Glutamatergic neuron (in vitro differentiated cells): Measurements from ENCODE around the gene EDC3. TPM values are rescaled to one million over a fixed set of nuclear protein-coding genes. Genes with fewer than 3 reads are reported as not detected.
A peak's percentile ranks its signal among the peaks of the same experiment; 100 is the strongest.

Experiments
- DNase-seq: peaks from one replicate; pipeline ENCODE4 v3.0.0; 2022
- H3K27ac Mint-ChIP-seq: one replicate; pipeline ENCODE4 v1.8.0; 2020; ENCODE audit warnings: mild to moderate bottlenecking, mixed read lengths, inconsistent platforms; ENCODE audit not compliant: unreplicated experiment
- H3K27me3 Mint-ChIP-seq: one replicate; pipeline ENCODE4 v1.8.0; 2020; ENCODE audit warnings: mild to moderate bottlenecking, moderate library complexity, mixed read lengths, inconsistent platforms; ENCODE audit not compliant: unreplicated experiment
- H3K36me3 Mint-ChIP-seq: one replicate; pipeline ENCODE4 v1.8.0; 2020; ENCODE audit warnings: mild to moderate bottlenecking, mixed read lengths, inconsistent platforms; ENCODE audit not compliant: unreplicated experiment
- H3K4me1 Mint-ChIP-seq: one replicate; pipeline ENCODE4 v1.8.0; 2020; ENCODE audit warnings: mild to moderate bottlenecking, low read depth, mixed read lengths, inconsistent platforms; ENCODE audit not compliant: unreplicated experiment
- H3K4me3 Mint-ChIP-seq: one replicate; pipeline ENCODE4 v1.8.0; 2020; ENCODE audit warnings: mild to moderate bottlenecking, mixed read lengths, inconsistent platforms; ENCODE audit not compliant: unreplicated experiment
- H3K9me3 Mint-ChIP-seq: one replicate; pipeline ENCODE4 v1.8.0; 2020; ENCODE audit warnings: mild to moderate bottlenecking, moderate library complexity, mixed read lengths, inconsistent platforms; ENCODE audit not compliant: unreplicated experiment
- CTCF ChIP-seq: fragments of 200-600 bp; sonication (generic); IDR thresholded peaks from one replicate; pipeline ENCODE4 v1.5.0; 2021; ENCODE audit not compliant: partially characterized antibody, unreplicated experiment
- total RNA-seq: library from RNA; stranded (reverse); fragmentation: NEBNext Ultra II Directional; extraction: Animal tissue kit (Norgen Biotek cat#: 25700); gene quantifications from one replicate; pipeline ENCODE4 v1.2.1, GENCODE V29; 2021; ENCODE audit not compliant: unreplicated experiment

Gene EDC3
- total RNA-seq, 1 donor from 2014 or later: 66.0 TPM

DNA sequence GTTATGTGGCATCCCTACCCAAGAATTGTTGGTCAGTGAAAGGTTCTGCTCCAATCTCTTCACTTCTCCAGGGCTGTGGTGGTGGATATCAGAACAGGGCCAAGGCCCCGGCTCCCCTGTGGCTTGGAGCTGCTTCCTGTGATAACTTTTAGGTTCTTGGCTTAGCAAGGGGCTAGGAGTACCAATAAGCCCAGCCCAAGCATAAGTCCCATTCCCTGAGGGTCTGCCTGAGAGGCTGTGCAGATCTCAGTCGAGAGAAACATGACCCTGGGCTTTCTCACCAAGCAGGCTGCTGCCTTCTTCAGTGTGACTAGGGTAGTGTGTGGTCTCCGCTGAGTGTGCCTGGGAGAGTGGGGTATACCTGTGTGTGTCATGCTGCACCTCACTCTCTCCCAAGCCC lies 73.1 kb downstream of the EDC3 start:
- Mint-ChIP-seq H3K36me3 (peaks cover 3% of the 10 kb centered on the region), H3K9me3 (peaks cover 11% of the 10 kb centered on the region), H3K4me1 (peaks cover 18% of the 10 kb centered on the region), H3K27me3 (peaks cover 15% of the 10 kb centered on the region), H3K27ac (no peak overlapping the region), H3K4me3 (no peak overlapping the region)
- no peak for TF ChIP-seq CTCF
- no peak for DNase-seq

DNA sequence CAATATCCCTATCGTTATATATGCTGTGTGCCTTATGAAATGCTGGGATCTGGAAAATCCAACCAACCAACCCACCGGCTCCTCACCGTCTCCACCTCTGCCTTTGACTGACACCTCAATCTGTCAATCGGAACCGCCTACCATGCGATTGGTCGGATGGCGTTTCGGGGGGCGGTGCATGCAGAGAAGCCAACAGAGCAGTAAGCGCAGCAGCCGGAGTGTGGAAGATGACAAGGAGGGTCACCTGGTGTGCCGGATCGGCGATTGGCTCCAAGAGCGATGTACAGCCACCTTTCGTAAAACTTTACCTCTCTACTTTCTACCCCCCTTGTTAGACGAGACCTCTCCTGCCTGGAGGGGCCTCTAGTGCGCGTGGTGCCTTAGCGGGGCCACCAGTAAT lies 73.9 kb downstream of the EDC3 start:
- Mint-ChIP-seq H3K27me3 (peaks cover 18% of the 10 kb centered on the region), H3K4me3 (peak overlapping the region; percentile 61), H3K27ac (peak overlapping the region; percentile 94), H3K9me3 (peaks cover 11% of the 10 kb centered on the region), H3K36me3 (peaks cover 3% of the 10 kb centered on the region), H3K4me1 (peaks cover 26% of the 10 kb centered on the region)
- DNase-seq: no peak
- no peak for TF ChIP-seq CTCF

DNA sequence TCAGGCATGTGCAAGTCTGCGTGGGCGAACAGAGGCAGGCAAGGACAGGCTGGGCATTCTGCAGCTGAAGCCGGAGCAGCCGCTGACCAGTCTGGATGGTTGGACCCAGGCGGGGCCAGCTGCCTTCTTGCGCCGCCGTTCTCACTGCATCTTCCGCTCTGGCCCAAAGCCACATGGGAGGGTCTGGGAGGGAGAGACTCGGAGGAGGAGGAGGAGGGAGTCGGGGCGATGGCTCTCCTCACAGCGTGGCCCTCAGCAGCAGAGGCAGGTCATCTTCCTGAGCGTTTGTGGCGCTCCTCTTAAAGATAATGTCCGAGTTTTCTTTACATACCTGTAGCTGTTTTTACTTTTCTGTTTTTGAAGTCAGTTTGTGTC lies 74.3 kb downstream of the EDC3 start:
- Mint-ChIP-seq H3K4me3 (peak overlapping the region; percentile 61), H3K27me3 (peaks cover 20% of the 10 kb centered on the region), H3K4me1 (peaks cover 28% of the 10 kb centered on the region), H3K27ac (peak overlapping the region; percentile 94), H3K36me3 (peaks cover 3% of the 10 kb centered on the region), H3K9me3 (peaks cover 12% of the 10 kb centered on the region)
- no peak for DNase-seq
- TF ChIP-seq CTCF: no peak

DNA sequence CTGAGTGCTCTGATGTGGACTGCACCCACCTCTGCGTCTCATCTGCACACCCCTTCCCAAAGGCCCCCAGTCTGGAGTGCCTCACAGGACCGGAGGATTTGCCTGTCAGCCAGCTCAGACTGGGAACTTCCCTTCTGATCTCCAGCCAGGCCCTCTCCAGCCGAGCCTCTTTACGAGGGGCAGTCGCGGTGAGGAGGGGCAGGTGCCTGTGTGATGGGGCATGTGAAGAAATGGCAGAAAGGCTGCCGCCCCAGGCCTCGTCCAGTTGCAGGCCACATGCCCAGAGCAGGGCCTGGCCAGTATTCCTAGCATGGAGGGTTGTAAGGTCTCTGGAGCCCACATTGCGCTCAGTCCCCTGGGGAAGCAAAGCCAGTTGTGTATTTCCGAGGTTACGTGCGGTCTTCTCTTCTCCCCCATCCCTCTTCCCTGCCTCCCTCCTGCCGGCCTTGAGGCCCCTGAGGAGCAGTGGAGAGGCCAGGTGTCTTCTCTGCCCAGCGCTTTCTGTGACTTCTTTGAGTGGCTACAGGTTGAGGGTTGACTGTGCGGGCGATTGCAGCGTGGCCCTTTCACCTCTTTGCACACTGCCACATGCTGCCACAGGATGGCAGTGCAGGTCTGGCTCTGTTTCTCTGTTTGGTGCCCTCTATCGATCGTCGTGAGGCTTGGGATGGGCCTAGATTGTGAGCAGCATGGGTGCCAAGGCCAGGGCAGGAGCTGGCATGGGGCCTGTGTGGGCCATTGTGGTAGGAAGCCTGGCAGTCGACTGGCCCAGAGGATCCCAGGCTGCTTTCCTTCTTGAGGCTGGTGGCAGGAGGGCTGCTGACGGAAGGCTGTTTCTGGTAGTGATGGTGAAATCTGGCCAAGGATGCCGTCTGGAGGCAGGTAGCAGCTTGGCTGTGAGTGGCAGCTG lies 74.9 kb downstream of the EDC3 start:
- TF ChIP-seq CTCF: peak; percentile 77
- peaks cover 3% of the 10 kb centered on the region for H3K36me3 Mint-ChIP-seq
- DNase-seq: peak; percentile 73
- H3K4me3 Mint-ChIP-seq: peak overlapping the region; percentile 57
- peaks cover 20% of the 10 kb centered on the region for H3K27me3 Mint-ChIP-seq
- peak overlapping the region; percentile 94 for H3K27ac Mint-ChIP-seq
- peaks cover 16% of the 10 kb centered on the region for H3K9me3 Mint-ChIP-seq
- peaks cover 28% of the 10 kb centered on the region for H3K4me1 Mint-ChIP-seq

DNA sequence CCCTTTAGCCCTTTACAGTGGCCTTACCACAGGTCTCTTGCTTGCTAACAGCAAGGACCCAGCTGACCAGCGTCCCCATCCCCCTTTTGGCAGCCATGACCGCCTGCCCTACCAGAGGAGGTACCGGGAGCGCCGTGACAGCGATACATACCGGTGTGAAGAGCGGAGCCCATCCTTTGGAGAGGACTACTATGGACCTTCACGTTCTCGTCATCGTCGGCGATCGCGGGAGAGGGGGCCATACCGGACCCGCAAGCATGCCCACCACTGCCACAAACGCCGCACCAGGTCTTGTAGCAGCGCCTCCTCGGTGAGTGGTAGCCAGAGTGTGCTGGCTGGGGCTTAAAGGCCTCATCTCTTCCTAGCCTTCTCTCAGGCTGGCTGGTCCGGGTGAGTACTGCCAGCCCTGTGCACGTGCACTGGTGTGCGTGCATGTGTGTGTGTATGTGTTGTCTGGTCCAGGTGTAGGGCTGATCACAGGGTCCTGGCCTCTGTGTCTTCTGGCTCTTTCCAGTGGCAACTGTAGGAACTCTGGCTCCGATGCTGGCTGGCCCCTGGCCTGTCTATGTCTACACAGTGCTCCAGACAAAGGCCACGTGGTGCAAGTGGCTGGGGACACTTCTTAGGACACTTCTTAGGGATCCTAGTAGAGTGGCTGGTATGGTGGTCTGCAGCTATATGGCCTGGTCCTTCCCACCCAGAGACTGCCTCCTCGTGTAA lies 75.7 kb downstream of the EDC3 start:
- Mint-ChIP-seq H3K4me1 (peaks cover 28% of the 10 kb centered on the region), H3K9me3 (peaks cover 17% of the 10 kb centered on the region), H3K27me3 (peaks cover 16% of the 10 kb centered on the region), H3K4me3 (no peak overlapping the region), H3K36me3 (peaks cover 3% of the 10 kb centered on the region), H3K27ac (peak overlapping the region; percentile 94)
- no peak for DNase-seq
- no peak for TF ChIP-seq CTCF
